ENCODE results near the gene TCL1B.

- no peak for TF ChIP-seq CTCF (IDR thresholded peaks at IDR 0.05; ENCODE audit: low read depth, low read length)
- no peak for TF ChIP-seq POLR2A (IDR thresholded peaks at IDR 0.05; ENCODE audit: extremely low read depth, insufficient read length)
- TF ChIP-seq MAX (IDR thresholded peaks at IDR 0.05; ENCODE audit: low read depth, low read length): no peak
Observed at GRCh38 chr14:95689441-95689840, 3.2 kb downstream of the TCL1B start.
